HuH-7.5 (cell line): ENCODE data around the gene PLEKHJ1.

Source experiments
- DNase-seq: peaks from one replicate; pipeline ENCODE4 v3.0.0; 2011; ENCODE audit warnings: low spot score

The PLEKHJ1 gene

GRCh38 chr19:2197270-2197669 lies 38.9 kb downstream of the PLEKHJ1 start:
- DNase-seq: no peak

DNA sequence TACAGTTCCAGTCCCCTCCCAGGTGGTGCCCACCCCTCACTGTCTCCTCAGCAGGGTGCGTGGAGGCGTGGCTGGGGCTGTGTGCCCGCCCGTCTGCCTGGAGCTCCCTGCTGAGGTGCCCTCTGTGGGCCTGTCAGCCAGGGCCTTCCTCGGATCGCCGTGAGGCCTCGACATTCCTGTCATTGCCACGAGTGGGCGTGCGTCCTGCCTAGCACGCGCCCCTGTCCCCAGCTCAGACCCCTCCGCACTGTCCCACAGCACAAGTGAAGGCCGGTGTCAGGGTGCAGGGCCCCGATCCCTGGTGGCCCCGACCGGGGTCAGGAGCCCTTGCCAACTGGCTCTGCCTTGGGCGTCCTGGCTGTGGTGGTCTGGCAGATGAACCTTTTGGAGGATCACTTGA lies 40.2 kb downstream of the PLEKHJ1 start:
- DNase-seq: no peak

DNA sequence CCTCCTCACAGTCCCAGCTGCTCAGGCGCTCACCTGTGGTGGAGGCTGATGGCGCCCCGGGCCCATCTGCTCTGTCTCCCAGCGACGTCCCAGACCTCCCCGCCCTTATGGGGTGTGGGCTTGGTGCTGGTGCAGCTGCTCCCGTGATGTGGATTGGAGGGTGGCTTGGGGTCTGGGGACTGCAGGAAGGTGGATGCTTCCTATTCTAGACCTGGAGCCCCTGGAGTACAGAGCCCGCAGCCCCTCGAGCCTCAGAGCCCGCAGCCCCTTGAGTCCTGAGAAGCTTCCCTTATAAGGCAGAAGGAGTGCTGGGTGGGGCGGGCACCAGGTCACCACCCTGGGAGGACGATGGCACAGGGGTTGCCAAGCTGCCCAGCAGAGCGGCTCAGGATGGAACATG lies 40.8 kb downstream of the PLEKHJ1 start:
- no peak for DNase-seq

- DNase-seq: no peak
Measured at GRCh38 chr19:2194513-2195078, 41.5 kb downstream of the PLEKHJ1 start.

- DNase-seq: no peak
Measured at GRCh38 chr19:2193807-2194206, 42.3 kb downstream of the PLEKHJ1 start.

DNA sequence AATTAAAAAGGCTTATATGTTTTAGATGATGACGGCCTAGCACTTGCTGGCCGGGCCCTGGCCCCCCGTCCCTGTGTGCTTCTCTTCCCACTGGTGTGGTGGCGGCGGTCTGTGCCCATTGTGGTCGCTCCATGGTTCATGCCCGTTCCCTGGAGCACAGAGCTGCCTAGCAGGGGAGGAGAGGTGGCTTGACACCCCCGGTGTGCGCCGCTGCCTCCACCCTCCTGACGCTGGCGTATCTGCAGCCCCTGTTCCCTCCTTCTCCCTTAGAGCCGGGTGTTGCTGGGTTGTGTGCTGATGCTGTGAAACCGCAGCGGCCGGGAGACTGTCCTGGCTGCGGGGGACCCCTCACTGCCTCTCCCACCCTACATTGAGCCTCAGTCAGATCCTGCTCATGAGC lies 43.3 kb downstream of the PLEKHJ1 start:
- DNase-seq: no peak

DNA sequence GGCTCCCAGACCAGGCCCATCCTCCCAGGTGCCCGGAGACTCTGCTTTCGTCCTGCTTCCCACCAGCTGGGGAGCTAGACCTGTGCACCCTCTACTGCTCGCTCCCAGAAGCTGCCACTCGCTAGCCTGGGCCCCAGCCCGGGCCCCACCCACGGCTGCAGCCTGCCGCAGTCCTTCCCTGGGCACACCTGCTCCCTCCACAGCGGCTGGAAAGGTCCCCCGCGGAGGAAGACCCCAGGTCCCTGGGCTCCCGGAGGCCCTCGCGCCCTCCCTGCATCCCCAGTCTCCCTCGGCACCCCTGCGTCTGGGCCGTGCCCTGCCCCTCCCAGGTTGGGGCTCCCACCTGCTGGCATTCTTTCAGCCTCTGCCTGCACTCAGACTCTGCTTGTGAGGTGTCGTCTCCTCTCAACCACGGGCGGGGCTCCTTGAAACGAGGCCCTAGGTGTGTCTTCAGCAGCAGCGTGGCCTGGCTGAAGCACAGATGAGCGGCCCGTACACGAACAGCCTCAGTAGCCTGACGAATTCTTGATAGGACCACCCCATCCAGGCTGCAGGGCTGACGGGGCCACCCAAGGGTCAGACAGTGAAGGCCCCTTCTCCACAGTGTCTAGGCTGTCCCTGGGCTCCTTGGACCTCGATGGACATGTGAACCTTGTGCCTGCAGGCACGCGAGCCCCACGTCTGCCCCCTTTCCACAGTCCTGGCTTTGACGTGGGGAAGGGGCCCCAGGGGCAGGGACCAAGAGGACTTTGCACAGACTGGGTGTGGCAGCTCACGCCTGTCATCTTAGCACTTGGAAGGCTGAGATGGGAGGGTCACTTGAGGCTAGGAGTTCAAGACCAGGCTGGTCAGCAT lies 44.4 kb downstream of the PLEKHJ1 start:
- DNase-seq: no peak

- no peak for DNase-seq
Measured at GRCh38 chr19:2190848-2191455, 45.2 kb downstream of the PLEKHJ1 start.

DNA sequence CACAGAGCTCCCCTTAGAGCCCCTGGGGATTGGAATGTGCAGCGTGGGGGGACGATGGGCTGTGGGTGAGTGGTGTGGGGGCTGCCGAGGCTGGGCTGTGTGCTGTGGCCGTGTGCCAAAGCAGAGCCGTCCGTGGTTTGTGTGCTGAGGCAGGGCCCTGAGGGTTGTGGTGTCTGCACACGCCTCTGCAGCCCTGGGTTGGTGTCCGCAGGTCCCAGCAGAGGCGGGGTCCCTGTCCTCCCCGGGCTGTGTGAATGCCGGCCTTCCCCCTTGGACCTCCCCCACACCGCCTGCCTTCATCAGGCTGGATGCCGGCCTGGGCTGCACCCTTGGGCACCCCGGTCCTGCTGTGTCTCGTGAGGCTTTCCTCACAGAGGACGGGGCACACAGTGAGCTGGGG lies 46.2 kb downstream of the PLEKHJ1 start:
- DNase-seq: no peak

GRCh38 chr19:2188708-2189385 lies 47.3 kb downstream of the PLEKHJ1 start:
- no peak for DNase-seq

DNA sequence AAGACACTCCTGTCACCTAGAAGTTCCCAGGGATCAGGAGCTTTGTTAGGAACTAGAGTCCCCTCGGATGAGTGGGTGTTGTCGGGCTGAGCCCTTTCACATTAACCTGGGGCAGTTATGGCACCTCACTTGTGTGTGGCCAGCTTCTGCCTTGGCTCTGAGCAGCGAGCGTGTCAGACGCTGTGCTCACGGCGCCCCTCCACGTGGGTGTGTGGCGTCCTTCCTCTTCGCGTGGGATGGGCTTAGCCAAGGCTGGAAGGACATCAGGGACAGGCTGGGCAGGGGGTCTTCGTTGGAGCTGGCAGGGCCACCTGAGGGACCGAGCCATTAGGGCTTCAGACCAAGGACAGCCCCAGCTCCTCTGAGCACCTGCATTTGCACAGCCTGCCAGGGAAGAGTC lies 49.0 kb downstream of the PLEKHJ1 start:
- no peak for DNase-seq

GRCh38 chr19:2186071-2186846 lies 49.9 kb downstream of the PLEKHJ1 start:
- no peak for DNase-seq

DNA sequence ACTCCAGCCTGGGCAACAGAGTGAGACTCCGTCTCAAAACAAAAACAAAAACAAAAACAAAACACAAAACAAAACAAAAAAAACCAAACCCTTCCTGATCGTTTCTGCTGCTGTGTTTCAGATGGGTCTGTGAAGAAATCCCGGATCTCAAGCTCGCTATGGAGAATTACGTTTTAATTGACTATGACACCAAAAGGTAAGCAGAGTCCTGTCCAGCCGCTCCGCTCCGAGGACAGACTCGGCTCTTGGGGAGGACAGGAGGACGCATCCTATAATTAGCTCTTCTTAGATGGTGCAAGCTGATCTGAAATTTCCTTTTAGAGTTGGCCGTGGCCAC lies 50.4 kb downstream of the PLEKHJ1 start:
- no peak for DNase-seq

GRCh38 chr19:2184422-2184975 lies 51.6 kb downstream of the PLEKHJ1 start:
- DNase-seq: no peak
